Stimulated activated naive B cell treated with anti-CD40 and anti-IgM and Interleukin-4, amounts not matched to agents 10 μg/mL and 1 μg/mL and 100 μg/mL, for 72 hours (primary cell): Measurements from ENCODE around the gene ERAP2.
A peak's percentile ranks its signal among the peaks of the same experiment; 100 is the strongest.

ENCODE experiments used
- ATAC-seq, 2 donors: fragments of 150-1000 bp; cut with Tn5 transposase; replicated peaks; 2 replicates each; pipeline ENCODE4 v1.10.0; 2021; ENCODE audit warnings: moderate library complexity in 1 of 2
- DNase-seq: peaks from one replicate; pipeline ENCODE4 v3.0.0; 2021
- H3K27ac Mint-ChIP-seq: one replicate; pipeline ENCODE4 v1.8.0; 2022; ENCODE audit warnings: mild to moderate bottlenecking, mixed read lengths
- H3K27me3 Mint-ChIP-seq, 2 donors: one replicate each; pipeline ENCODE4 v1.8.0; 2022; ENCODE audit warnings: mixed read lengths in 2 of 2
- H3K36me3 Mint-ChIP-seq, 2 donors: one replicate each; pipeline ENCODE4 v1.8.0; 2022; ENCODE audit warnings: mixed read lengths in 2 of 2, mild to moderate bottlenecking in 1 of 2
- H3K4me1 Mint-ChIP-seq, 2 donors: one replicate each; pipeline ENCODE4 v1.8.0; 2022; ENCODE audit warnings: mixed read lengths in 2 of 2, mild to moderate bottlenecking in 1 of 2
- H3K4me3 Mint-ChIP-seq, 2 donors: one replicate each; pipeline ENCODE4 v1.8.0; 2022; ENCODE audit warnings: mild to moderate bottlenecking in 2 of 2, mixed read lengths in 2 of 2, moderate library complexity in 1 of 2
- H3K9me3 Mint-ChIP-seq, 2 donors: one replicate each; pipeline ENCODE4 v1.8.0; 2022; ENCODE audit warnings: mixed read lengths in 2 of 2, mild to moderate bottlenecking in 1 of 2

ERAP2 gene

GRCh38 chr5:96934708-96935558 is 58.6 kb downstream of the ERAP2 start:
- H3K36me3 Mint-ChIP-seq: peaks cover 12 to 13% of the 10 kb centered on the region in 2 donors
- H3K4me1 Mint-ChIP-seq: peaks cover 38 to 67% of the 10 kb centered on the region in 2 donors
- H3K27ac Mint-ChIP-seq: peak overlapping the region; percentile 93
- DNase-seq (peak; percentile 97), ATAC-seq (peak; percentile 75 to 78)
- H3K27me3 Mint-ChIP-seq: no peaks in the 10 kb centered on the region
- no peaks in the 10 kb centered on the region for H3K9me3 Mint-ChIP-seq
- peak overlapping the region; percentile 88 to 98 for H3K4me3 Mint-ChIP-seq

DNA sequence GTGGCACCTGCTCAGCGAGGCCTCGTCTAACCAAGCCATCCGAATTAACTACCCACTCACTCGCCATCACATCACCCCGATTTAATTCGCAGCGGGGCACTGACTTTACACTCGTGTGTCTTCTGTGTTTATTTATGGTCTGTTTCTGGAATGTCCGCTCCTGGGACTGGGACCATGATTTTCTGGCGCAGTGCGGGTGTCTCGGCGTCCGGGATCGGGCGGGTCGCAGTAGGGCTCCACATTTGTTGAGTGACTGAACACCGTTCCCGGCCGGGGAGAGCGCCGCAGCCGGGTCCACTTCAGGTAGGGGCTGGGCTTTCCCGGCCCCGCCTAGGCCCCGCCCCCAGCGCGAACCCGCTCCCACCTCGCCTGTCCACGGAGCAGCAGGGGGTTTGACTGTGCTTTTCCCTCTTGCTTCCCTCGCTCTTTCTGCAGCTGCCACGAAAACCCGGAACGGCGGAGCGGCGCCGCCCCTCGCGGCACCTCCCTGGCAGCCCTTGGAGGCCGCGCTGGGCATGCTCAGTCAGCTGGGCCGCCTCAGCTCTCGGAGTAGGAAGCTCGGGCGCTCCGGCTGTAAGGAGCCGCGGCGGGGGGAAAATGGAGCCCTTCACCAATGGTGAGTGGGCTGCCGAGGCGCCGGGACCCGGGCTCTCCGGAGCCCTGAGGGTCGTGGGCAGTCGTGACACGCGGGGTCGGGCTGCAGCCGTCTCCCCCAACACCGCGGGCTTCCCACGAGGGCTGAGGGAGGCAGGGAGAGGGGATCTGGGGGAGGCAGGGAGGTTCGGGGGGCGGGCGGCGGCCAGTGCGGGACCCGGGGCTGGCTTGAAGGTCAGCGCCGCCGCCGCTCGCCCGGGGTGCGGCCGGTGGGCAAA is 59.5 kb downstream of the ERAP2 start, which contains the start of gene LNPEP:
Gene LNPEP, plus strand, starts transcription at position 522 of the 872 bp plus-strand sequence. Its CDS starts 76 bp downstream, at position 598.
- H3K4me3 Mint-ChIP-seq: peak within 1 kb of the TSS; percentile 88 to 98
- DNase-seq (peak; percentile 97), ATAC-seq (peak; percentile 64 to 68)
- peaks cover 12 to 13% of the 10 kb centered on the region in 2 donors for H3K36me3 Mint-ChIP-seq
- H3K4me1 Mint-ChIP-seq: peaks cover 32 to 67% of the 10 kb centered on the region in 2 donors
- H3K27me3 Mint-ChIP-seq: no peaks in the 10 kb centered on the region
- peak within 1 kb of the TSS; percentile 93 for H3K27ac Mint-ChIP-seq
- no peaks in the 10 kb centered on the region for H3K9me3 Mint-ChIP-seq

DNA sequence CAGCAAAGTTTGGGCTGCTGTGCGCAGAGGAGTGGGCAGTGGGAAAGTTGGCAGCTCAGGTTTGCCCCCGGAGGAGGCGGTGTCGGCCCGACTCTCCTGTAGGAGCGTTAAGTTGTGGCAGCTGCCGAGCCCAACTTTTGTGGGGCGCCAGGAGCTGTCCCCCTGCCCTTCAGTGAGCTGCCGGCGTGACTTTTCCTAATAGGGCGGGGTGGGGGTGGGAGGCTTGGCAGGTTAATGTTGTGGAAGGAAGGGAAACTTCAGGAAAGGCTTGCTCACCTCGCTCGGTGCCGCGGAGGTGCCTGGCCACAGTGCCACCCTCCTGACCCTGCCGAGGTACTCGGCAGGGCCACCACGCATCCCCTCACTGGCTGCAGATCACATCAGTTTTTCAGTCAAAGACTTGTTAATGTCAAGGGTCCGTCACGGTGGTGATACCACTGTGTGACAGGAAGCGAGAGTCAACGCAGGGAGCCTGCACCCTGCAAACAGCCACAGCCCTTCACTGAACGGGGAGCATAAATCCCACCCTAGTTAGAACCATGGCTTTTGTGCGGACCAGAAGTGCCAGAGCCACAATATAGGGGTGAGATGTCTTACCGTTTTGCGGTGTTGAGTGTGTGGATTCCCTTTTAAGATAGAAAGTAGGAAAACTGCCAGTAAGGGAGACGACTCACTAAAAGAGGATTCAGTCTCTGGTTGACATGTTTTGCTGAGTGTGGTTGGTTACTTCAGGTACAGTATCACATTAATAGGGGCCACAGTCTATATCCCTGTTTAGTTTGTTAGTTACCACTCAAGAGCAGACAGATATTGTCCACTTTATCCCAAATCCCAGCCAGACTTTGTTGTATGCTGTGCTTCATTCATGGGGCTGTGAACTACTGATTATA is 60.4 kb downstream of the ERAP2 start:
- no peaks in the 10 kb centered on the region for H3K27me3 Mint-ChIP-seq
- ATAC-seq: peak; percentile 33 to 48
- peak; percentile 56 for DNase-seq
- H3K27ac Mint-ChIP-seq: peak overlapping the region; percentile 93
- H3K36me3 Mint-ChIP-seq: peaks cover 14 to 19% of the 10 kb centered on the region in 2 donors
- peak overlapping the region; percentile 88 to 98 for H3K4me3 Mint-ChIP-seq
- H3K9me3 Mint-ChIP-seq: no peaks in the 10 kb centered on the region
- H3K4me1 Mint-ChIP-seq: peaks cover 30 to 66% of the 10 kb centered on the region in 2 donors

DNA sequence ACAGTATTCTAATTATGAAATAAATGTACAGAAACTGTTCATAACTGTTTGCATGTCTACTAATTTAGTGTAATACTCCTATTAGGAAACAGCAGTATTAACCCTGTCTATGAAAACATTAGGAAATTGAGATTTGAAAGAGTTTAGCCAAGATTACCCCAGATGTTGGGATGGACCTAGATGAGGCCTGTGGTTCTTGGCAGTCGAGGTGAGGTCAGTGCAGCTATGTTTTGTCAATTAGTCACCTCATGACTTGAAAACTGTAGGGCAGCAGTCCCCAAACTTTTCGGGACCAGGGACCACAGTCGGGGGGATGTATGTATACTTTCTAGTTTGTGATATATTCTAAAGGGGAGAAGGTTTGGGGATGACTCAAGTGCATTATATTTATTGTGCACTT is 64.3 kb downstream of the ERAP2 start:
- ATAC-seq (no peak), DNase-seq (no peak)
- Mint-ChIP-seq H3K27ac (peak overlapping the region; percentile 31), H3K36me3 (peaks cover 27 to 33% of the 10 kb centered on the region in 2 donors), H3K9me3 (no peaks in the 10 kb centered on the region), H3K4me3 (no peak overlapping the region), H3K4me1 (peaks cover 30 to 71% of the 10 kb centered on the region in 2 donors), H3K27me3 (no peaks in the 10 kb centered on the region)

GRCh38 chr5:96941140-96941539 is 64.8 kb downstream of the ERAP2 start:
- DNase-seq: no peak
- Mint-ChIP-seq H3K4me1 (peaks cover 34 to 77% of the 10 kb centered on the region in 2 donors), H3K27me3 (no peaks in the 10 kb centered on the region), H3K4me3 (no peak overlapping the region), H3K36me3 (peaks cover 24 to 34% of the 10 kb centered on the region in 2 donors), H3K9me3 (no peaks in the 10 kb centered on the region), H3K27ac (no peak overlapping the region)
- ATAC-seq: no peak

DNA sequence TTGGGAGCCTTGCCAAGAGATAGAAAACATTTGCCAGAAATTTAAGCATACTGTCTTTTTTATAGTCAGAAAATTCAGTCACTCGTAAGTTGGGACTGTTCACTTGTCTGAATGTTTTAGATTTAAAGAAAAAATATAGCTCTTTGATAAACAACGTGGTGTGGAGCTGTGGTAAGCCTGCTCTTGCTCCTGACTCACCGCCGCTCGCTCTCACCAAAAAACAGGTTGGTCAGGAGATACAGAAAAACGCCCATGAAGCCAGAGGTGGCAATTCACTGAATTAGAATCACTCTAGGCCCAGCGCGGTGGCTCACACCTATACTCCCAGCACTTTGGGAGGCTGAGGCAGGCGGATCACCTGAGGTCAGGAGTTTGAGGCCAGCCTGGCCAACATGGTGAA is 65.8 kb downstream of the ERAP2 start:
- no peaks in the 10 kb centered on the region for H3K27me3 Mint-ChIP-seq
- DNase-seq (no peak), ATAC-seq (no peak)
- H3K9me3 Mint-ChIP-seq: no peaks in the 10 kb centered on the region
- no peak overlapping the region for H3K27ac Mint-ChIP-seq
- H3K4me3 Mint-ChIP-seq: no peak overlapping the region
- peaks cover 20 to 34% of the 10 kb centered on the region in 2 donors for H3K36me3 Mint-ChIP-seq
- H3K4me1 Mint-ChIP-seq: peaks cover 32 to 74% of the 10 kb centered on the region in 2 donors

DNA sequence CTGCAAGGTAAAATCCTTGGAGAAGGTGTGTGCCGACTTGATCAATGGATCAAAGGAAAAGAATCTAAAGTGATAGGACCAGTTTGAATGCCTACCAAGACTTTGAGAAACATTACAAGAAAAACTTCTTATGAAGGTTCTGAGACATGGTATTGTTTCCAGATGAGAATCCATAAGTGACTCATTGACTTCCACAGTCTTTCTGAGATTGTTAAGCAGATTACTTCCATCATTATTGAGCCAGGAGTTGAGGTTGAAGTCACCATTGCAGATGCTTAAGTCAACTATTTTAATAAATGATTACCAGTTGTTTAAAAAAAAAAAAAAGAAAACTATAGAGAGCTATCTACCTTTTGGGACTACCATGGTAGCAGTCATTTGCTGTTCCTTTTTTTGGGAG is 66.6 kb downstream of the ERAP2 start:
- Mint-ChIP-seq H3K4me1 (peaks cover 30 to 71% of the 10 kb centered on the region in 2 donors), H3K27ac (no peak overlapping the region), H3K9me3 (no peaks in the 10 kb centered on the region), H3K4me3 (no peak overlapping the region), H3K27me3 (no peaks in the 10 kb centered on the region), H3K36me3 (peaks cover 20 to 37% of the 10 kb centered on the region in 2 donors)
- DNase-seq (no peak), ATAC-seq (no peak)

- H3K4me1 Mint-ChIP-seq: peaks cover 24 to 63% of the 10 kb centered on the region in 2 donors
- H3K9me3 Mint-ChIP-seq: no peaks in the 10 kb centered on the region
- peak overlapping the region; percentile 62 for H3K27ac Mint-ChIP-seq
- ATAC-seq: no peak
- peaks cover 18 to 30% of the 10 kb centered on the region in 2 donors for H3K36me3 Mint-ChIP-seq
- no peak overlapping the region for H3K4me3 Mint-ChIP-seq
- H3K27me3 Mint-ChIP-seq: no peaks in the 10 kb centered on the region
- no peak for DNase-seq
These were observed 67.5 kb downstream of the ERAP2 start for GRCh38 chr5:96943799-96944198.

DNA sequence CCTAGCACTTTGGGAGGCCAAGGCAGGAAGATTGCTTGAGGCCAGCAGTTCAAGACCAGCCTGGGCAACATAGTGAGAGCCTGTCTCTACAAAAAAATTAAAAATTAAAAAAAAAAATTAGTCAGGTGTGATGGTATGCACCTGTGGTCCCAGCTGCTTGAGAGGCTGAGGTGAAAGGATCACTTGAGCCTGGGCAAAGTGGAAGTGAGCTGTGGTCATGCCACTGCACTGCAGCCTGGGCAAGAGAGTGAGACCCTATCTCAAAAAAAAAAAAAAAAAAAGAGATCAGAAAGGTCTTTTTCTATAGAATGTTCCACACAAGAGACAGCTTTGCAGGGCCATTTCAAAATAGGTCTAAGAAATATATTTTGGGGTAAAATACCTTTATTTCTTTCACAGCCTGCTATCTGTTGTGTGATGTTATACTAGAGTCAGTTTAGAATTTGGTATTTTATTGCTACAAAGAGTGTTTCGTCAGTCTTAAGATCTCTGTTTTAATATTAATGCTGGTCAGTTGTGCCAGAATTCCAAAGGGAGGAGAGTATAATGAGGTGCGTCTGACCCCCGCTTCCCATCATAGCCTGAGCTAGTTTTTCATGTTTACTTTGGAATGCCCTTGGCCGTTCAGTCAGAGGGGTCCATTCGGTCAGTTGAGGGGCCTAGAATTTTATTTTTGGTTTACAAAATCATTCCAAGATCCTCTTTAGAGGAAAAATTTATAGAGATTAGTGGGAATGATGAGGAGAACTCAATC is 69.0 kb downstream of the ERAP2 start:
- H3K9me3 Mint-ChIP-seq: peaks cover 0 to 2% of the 10 kb centered on the region in 2 donors
- H3K4me1 Mint-ChIP-seq: peaks cover 30 to 68% of the 10 kb centered on the region in 2 donors
- ATAC-seq: no peak
- peaks cover 31 to 43% of the 10 kb centered on the region in 2 donors for H3K36me3 Mint-ChIP-seq
- no peak for DNase-seq
- H3K4me3 Mint-ChIP-seq: no peak overlapping the region
- H3K27me3 Mint-ChIP-seq: no peaks in the 10 kb centered on the region
- H3K27ac Mint-ChIP-seq: no peak overlapping the region

- no peak for ATAC-seq
These were observed 70.1 kb downstream of the ERAP2 start for GRCh38 chr5:96946381-96946780.

GRCh38 chr5:96952118-96952750 is 75.9 kb downstream of the ERAP2 start:
- H3K4me3 Mint-ChIP-seq: no peak overlapping the region
- H3K9me3 Mint-ChIP-seq: peaks cover 0 to 4% of the 10 kb centered on the region in 2 donors
- no peak for ATAC-seq
- peaks cover 26 to 63% of the 10 kb centered on the region in 2 donors for H3K4me1 Mint-ChIP-seq
- H3K36me3 Mint-ChIP-seq: peaks cover 24 to 41% of the 10 kb centered on the region in 2 donors
- no peaks in the 10 kb centered on the region for H3K27me3 Mint-ChIP-seq
- no peak overlapping the region for H3K27ac Mint-ChIP-seq
- no peak for DNase-seq

More at GRCh38 chr5:96946381-96946780, 70.1 kb downstream of the ERAP2 start:
- H3K4me3 Mint-ChIP-seq: no peak overlapping the region
- no peak overlapping the region for H3K27ac Mint-ChIP-seq
- no peak for DNase-seq
- H3K36me3 Mint-ChIP-seq: peaks cover 28 to 41% of the 10 kb centered on the region in 2 donors
- no peaks in the 10 kb centered on the region for H3K27me3 Mint-ChIP-seq
- peaks cover 0 to 2% of the 10 kb centered on the region in 2 donors for H3K9me3 Mint-ChIP-seq
- H3K4me1 Mint-ChIP-seq: peaks cover 27 to 60% of the 10 kb centered on the region in 2 donors

- H3K27ac Mint-ChIP-seq: no peak overlapping the region
- no peaks in the 10 kb centered on the region for H3K27me3 Mint-ChIP-seq
- peaks cover 0 to 4% of the 10 kb centered on the region in 2 donors for H3K9me3 Mint-ChIP-seq
- no peak for DNase-seq
- H3K4me3 Mint-ChIP-seq: no peak overlapping the region
- H3K36me3 Mint-ChIP-seq: peaks cover 24 to 37% of the 10 kb centered on the region in 2 donors
- ATAC-seq: no peak
- peaks cover 35 to 67% of the 10 kb centered on the region in 2 donors for H3K4me1 Mint-ChIP-seq
These were observed 76.9 kb downstream of the ERAP2 start for GRCh38 chr5:96952974-96953730.
